ENCODE measurements around the gene TNFRSF6B.

Gene TNFRSF6B

DNA sequence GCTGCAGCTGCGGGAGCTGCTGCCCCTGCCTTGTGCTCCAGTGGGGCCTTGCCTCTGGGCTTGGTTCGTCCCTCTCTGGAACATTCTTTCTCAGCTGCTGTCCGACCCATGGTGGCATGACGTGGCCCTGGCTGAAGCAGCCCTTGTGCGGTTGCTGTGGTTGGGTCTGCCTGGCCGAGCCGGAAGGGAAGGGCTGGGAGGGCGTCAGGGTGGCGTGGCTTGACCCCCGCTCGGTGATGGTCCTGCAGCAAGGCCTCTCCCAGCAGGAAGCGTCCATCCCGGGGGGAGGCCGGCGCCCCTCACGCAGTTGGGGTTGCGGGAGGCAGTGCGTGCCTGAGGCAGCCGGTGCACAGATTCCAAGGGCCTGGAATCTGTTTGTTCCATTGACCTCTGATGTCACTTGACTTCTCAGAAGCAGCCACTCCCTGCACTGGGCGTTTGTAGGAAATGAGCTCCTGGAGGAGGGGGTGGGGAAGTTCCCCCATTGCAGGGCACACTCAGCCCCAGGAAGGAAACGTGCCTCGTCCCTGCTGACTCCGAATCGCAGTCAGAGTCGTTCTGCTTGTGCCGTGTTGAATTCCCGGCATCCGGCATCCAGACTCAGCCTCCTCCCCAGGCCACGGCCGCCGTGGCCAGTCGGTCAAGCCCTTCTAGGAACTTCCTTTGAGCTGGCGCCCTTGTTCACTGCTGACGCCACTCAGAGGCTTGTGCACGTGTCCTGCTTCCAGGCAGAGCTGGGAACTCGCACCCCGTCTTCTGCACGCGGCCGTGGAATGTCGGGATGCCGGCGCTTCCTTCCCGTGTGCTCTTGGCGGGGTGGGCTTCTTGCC is 9.7 kb upstream of the TNFRSF6B start:
- no peak for DNase-seq

DNA sequence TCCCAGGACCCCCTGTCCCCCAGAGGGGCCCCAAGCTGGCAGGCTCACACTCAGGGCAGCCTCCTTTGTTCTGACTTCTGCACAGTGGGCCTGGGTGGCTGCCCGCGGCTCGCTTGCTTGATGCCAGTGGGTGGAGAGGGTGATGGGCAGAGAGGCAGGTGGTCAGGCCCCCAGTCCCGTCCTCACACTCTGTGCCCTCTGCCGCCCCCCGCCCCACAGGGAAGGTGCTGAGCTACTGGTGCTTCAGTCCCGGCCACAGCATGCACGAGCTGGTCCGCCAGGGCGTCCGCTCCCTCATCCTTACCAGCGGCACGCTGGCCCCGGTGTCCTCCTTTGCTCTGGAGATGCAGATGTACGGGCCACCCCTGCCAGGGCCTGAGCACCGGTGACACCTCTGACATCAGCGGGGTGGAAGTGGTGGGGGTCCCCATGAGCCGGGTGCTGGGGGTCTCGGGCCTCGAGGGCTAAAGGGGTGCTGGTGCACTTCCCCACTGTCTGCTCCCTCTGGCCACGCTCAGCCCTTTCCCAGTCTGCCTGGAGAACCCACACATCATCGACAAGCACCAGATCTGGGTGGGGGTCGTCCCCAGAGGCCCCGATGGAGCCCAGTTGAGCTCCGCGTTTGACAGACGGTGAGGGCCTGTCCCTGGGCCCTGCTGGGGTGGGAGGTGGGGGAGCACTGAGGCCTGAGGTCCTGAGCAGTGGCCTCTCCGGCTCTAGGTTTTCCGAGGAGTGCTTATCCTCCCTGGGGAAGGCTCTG is 8.9 kb upstream of the TNFRSF6B start:
- no peak for DNase-seq

DNA sequence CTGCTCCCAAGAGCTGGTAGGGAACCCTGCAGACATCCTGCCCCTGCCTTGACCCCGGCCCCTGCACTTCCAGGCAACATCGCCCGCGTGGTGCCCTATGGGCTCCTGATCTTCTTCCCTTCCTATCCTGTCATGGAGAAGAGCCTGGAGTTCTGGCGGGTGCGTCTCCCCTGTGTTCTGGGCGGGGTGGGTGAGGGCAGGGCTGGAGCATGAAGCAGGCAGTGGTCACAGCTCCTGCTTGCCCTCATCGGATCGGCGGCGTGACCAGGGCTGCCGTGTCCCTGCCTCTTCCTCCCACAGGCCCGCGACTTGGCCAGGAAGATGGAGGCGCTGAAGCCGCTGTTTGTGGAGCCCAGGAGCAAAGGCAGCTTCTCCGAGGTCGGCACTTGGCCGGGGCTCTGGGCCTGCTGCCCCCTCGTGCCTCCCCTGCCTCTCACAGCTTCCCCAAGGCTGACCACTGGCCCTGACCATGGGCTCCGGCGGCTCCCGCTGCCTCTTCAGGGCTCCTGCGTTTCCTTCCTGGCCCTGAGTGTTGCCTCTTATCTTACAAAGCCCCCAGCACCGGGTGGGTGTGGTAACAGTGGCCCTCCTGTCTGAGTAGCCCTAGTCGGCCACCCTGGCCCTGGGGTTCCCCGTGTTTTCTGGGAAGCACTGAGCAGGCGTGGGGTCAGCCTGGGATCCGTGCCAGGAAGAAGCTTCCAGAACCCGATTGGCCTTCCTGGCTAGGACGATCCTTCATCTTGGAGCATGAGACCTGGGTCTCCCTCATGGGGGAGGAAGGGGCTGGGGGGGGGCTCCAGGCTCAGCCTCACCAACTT is 8.0 kb upstream of the TNFRSF6B start:
- DNase-seq: no peak

DNA sequence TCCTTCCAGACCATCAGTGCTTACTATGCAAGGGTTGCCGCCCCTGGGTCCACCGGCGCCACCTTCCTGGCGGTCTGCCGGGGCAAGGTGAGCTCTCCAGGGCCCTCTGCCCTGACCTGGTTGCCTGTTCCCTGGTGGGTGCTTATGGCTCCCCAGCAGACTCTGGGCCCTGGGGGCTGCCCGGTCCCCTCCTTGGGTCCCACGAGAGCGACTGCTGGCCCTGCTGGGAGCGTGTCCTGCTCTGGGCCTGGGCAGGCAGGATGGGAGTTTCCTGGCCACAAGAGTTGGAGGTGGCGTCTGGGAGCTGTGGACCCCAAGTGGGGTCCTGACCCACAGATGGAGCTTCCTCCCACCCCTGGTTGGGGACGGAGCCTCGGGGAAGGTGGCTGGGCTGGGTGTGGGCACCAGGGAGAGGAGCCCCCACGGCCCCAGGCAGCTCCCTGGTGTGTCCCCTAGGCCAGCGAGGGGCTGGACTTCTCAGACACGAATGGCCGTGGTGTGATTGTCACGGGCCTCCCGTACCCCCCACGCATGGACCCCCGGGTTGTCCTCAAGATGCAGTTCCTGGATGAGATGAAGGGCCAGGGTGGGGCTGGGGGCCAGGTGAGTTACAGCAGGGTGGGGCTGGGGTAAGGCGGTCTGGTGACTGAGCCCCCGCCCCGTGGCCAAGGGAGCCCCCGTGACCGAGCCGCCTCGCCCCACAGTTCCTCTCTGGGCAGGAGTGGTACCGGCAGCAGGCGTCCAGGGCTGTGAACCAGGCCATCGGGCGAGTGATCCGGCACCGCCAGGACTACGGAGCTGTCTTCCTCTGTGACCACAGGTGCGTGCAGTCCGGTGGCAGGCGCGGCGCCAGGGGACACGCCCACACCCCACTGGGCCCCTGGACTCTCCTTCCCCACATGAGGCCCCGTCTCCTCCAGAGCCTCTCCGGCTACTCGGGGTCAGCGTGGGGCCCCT is 7.1 kb upstream of the TNFRSF6B start:
- DNase-seq: no peak

DNA sequence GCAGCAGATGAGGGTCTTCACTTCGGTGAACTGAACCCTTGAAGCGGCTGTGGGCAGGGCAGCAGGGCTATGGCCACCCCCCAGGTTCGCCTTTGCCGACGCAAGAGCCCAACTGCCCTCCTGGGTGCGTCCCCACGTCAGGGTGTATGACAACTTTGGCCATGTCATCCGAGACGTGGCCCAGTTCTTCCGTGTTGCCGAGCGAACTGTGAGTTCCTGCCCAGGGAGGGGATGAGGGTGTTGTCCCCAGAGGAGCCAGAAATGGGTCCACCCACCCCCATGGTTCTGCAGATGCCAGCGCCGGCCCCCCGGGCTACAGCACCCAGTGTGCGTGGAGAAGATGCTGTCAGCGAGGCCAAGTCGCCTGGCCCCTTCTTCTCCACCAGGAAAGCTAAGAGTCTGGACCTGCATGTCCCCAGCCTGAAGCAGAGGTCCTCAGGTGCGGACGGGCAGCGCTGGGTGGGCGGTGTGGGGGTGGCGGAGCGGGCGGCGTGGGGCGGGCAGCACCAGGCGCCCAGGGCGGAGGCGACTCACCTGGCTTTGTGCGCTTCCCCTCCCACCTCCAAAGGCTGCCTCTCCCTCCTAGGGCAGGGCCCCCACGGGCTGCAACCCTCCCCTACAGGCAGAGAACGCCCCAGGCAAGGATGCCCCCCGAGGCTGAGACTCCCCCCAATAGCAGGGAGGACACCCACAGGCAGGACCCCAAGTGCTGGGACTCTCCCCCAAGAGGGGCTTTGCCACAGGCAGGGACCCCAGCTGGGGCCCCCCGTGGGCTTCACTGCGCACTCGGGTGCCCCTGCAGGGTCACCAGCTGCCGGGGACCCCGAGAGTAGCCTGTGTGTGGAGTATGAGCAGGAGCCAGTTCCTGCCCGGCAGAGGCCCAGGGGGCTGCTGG is 6.2 kb upstream of the TNFRSF6B start:
- DNase-seq: no peak

DNA sequence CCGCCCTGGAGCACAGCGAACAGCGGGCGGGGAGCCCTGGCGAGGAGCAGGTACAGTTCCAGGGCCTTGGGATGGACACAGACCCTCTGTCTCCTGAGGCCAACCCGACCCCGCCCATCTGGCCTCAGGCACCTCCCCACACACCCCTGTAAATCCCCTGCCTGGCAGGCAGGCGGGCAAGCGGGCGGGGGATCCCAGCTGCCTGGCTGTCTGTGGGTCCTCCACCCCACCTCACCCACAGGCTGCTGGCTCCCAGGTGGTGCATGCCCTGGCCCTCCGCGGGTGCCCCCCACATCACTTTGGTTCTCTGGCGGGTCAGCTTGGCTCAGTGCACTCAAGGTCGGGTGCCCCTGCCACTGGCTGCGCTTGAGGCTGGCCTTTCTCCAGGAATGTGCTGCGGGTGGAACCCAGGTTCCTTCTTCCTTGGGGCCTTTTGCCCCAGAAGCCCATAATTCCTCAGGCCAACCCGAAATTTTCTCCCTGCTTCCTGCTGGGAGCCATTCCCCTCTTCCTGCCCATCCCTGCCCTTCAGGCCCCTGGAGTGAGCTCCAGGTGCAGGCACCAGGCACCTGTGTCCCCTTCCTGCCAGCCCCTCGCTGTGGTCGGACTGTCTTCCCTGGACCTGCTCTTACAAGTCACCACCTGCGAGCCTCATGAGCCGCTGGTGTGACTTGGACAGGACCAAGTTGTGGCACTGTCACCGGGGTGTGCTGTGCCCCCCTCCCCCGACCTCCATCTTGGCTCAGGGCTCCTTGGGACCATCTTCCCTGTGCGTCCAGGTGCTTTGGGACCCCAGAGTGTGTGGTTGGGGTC is 5.3 kb upstream of the TNFRSF6B start:
- DNase-seq: no peak

DNA sequence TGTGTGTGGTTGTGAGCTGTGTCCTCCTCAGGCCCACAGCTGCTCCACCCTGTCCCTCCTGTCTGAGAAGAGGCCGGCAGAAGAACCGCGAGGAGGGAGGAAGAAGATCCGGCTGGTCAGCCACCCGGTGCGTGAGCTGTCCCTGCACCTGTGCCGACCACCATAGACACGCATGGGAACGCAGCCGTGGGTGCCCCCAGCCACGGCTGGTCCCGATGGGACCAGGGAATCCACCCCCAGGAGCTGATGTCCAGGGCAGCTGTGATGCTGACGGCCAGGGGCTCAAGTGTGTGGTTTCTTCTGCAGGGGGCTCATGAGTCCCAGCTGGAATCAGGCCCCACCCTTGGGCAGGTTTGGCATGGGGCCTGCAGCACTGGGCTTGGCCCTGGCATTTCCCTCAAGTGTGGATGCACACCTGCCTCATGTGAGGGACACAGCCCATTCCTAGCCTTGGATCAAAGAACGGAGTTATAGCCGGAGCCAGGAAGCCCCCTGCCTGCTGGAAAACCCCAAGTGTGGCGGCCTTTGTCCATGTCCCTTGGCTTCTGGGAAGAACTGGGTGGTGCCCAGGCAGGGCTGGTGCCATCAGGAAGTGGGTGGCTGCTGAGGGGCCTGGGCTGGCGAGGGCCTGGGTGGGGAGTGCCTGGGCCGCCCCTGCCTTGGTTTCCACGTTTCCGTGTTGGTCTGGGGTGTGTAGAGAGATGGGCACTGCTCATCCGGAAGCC is 4.6 kb upstream of the TNFRSF6B start:
- no peak for DNase-seq

DNA sequence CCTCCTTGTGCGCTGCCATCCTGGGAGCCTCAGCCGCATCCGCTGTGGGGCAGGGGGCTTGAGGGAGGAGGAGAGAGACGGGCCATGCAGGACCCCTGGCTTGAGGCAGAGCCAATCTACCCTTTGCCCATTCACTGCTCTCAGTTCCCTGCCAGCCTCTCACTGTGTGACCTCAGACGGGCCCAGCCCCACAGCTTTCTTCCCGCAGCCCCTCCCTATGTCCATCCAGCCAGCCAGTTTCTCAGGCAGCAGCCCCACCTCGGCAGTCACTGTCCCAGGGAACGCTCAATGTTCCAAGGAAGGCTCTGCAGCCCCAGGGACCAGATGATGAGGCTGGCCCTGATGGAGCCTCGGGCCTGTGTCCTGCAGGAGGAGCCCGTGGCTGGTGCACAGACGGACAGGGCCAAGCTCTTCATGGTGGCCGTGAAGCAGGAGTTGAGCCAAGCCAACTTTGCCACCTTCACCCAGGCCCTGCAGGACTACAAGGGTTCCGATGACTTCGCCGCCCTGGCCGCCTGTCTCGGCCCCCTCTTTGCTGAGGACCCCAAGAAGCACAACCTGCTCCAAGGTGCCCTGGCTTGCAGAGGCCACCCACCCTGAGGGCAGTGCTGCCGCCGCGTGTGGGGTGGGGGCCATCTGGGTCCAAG is 3.9 kb upstream of the TNFRSF6B start:
- DNase-seq: no peak

DNA sequence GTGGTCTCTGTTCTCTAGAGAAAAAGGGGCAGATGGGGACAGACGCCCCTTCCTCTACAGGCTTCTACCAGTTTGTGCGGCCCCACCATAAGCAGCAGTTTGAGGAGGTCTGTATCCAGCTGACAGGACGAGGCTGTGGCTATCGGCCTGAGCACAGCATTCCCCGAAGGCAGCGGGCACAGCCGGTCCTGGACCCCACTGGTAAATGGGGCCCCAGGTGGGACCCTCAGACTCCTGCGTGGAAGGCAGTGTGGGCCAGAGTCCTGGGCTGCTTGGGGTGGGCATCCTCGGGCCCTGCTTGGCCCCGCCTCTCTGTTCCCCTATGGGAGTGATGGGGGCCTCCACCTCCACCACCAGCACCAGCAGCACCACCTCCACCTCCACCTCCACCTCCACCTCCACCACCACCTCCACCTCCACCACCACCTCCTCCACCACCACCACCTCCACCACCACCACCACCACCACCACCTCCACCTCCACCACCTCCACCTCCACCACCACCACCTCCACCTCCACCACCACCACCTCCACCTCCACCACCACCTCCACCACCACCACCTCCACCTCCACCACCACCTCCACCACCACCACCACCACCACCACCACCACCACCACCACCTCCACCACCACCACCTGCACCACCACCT is 3.2 kb upstream of the TNFRSF6B start:
- DNase-seq: no peak

DNA sequence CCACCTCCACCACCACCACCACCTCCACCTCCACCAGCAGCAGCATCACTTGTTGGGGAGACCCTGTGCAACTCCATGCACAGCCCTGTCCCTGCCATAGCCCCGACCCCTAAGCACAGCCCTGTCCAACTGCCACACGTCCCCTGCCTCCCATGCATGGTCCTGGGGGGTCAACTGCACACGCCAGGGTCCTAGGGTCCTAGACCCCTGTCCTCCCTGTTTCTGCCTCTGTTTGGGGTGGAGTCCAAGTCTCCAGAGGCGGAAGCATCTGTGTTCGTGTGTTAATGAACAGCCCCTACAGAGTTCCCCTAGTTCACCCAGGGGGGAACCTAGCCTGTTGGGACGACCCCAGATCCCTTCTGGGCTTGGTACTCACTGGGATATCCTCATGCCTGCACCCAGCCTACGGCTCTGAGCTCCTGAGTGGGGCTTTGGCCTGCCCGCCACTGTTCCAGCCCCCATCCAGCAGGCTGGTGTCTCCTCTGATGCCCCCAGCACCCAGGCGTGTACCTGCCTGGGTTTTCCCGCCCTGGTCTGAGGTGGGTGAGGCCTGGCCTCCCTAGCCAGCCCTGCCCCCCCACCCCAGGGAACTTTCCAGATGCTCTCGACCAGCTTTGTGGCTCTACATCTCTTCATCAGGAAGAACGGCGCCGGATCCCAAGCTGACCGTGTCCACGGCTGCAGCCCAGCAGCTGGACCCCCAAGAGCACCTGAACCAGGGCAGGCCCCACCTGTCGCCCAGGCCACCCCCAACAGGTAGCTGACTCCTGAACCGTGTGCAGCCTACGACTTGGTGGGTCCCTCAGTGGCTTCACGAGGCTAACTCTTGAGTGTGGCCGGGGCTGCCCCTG is 2.5 kb upstream of the TNFRSF6B start:
- no peak for DNase-seq

DNA sequence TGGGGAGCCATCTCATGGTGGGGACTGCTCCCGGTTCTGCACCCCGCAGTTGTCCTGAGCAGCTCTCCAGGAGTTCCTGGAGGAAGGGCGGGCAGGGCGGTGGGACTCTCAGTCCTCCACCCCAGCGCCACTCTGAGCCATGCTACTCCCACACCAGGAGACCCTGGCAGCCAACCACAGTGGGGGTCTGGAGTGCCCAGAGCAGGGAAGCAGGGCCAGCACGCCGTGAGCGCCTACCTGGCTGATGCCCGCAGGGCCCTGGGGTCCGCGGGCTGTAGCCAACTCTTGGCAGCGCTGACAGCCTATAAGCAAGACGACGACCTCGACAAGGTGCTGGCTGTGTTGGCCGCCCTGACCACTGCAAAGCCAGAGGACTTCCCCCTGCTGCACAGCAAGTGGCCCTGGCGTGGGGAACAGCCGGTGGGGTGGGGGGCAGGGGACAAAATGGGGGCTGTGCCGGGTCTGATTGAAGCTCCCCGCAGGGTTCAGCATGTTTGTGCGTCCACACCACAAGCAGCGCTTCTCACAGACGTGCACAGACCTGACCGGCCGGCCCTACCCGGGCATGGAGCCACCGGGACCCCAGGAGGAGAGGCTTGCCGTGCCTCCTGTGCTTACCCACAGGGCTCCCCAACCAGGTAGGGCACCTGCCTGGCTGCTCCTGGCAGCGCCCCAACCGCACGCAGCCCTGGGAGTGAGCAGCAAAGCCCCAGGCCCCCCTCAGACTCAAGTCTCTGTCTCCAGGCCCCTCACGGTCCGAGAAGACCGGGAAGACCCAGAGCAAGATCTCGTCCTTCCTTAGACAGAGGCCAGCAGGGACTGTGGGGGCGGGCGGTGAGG is 1.6 kb upstream of the TNFRSF6B start:
- no peak for DNase-seq

DNA sequence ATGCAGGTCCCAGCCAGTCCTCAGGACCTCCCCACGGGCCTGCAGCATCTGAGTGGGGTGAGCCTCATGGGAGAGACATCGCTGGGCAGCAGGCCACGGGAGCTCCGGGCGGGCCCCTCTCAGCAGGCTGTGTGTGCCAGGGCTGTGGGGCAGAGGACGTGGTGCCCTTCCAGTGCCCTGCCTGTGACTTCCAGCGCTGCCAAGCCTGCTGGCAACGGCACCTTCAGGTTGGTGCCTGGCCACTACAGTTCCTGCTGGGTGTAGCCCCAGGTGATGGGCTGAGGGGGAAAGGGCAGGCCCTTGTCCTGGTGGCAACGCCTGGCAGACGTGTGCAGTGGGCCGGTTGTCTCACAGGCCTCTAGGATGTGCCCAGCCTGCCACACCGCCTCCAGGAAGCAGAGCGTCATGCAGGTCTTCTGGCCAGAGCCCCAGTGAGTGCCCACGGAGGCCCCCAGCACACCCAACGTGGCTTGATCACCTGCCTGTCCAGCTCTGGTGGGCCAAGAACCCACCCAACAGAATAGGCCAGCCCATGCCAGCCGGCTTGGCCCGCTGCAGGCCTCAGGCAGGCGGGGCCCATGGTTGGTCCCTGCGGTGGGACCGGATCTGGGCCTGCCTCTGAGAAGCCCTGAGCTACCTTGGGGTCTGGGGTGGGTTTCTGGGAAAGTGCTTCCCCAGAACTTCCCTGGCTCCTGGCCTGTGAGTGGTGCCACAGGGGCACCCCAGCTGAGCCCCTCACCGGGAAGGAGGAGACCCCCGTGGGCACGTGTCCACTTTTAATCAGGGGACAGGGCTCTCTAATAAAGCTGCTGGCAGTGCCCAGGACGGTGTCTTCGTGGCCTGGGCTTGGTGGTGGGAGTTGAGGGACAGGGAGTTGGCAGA is 787 bp upstream of the TNFRSF6B start:
- DNase-seq: no peak

DNA sequence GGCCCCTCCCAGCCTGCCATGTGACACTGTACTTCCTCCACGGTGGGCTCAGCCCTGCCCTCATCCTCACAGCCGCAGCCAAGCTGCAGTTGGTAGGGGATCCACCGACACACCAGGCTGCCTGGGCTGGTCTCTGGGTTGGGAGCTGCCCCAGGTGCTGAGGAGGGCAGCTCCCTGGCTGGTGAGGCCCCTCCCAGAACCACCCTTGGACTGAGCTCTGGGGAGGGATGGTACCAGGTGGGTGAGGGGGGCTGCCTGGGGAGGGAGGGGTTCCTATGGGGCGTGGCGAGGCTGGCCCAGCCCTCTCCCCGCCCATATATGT is 185 bp upstream of the TNFRSF6B start:
- no peak for DNase-seq

DNA sequence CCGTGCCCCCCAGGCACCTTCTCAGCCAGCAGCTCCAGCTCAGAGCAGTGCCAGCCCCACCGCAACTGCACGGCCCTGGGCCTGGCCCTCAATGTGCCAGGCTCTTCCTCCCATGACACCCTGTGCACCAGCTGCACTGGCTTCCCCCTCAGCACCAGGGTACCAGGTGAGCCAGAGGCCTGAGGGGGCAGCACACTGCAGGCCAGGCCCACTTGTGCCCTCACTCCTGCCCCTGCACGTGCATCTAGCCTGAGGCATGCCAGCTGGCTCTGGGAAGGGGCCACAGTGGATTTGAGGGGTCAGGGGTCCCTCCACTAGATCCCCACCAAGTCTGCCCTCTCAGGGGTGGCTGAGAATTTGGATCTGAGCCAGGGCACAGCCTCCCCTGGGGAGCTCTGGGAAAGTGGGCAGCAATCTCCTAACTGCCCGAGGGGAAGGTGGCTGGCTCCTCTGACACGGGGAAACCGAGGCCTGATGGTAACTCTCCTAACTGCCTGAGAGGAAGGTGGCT is 960 bp downstream of the TNFRSF6B start:
- no peak for DNase-seq

DNA sequence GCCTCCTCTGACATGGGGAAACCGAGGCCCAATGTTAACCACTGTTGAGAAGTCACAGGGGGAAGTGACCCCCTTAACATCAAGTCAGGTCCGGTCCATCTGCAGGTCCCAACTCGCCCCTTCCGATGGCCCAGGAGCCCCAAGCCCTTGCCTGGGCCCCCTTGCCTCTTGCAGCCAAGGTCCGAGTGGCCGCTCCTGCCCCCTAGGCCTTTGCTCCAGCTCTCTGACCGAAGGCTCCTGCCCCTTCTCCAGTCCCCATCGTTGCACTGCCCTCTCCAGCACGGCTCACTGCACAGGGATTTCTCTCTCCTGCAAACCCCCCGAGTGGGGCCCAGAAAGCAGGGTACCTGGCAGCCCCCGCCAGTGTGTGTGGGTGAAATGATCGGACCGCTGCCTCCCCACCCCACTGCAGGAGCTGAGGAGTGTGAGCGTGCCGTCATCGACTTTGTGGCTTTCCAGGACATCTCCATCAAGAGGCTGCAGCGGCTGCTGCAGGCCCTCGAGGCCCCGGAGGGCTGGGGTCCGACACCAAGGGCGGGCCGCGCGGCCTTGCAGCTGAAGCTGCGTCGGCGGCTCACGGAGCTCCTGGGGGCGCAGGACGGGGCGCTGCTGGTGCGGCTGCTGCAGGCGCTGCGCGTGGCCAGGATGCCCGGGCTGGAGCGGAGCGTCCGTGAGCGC is 1.6 kb downstream of the TNFRSF6B start:
- DNase-seq: no peak
